Heart left ventricle (tissue), 16 donors: ENCODE results near the gene SEMA6A. TPM values are rescaled to one million over a fixed set of nuclear protein-coding genes. Genes with fewer than 3 reads are reported as not detected.

Experiments used
- ATAC-seq, 4 donors: fragments of 200-7000 bp; cut with Tn5 transposase; one replicate each; pipeline ENCODE4 v1.9.1; 2020 to 2022; ENCODE audit warnings: moderate library complexity in 4 of 4, mild to moderate bottlenecking in 3 of 4, moderate number of reproducible peaks in 1 of 4
- DNase-seq, 5 donors: peaks; one replicate each; pipeline ENCODE4 v3.0.0-alpha.2; 2020
- H3K27ac ChIP-seq, 12 donors: fragments of 200-600 bp; sonication (generic) in 4 of 12; one replicate each; pipeline versions ENCODE4 v1.5.0 to v1.8.0; 2016 to 2022; ENCODE audit warnings: mild to moderate bottlenecking in 2 of 12
- H3K27me3 ChIP-seq, 9 donors: fragments of 200-600 bp; sonication (generic) in 2 of 9; one replicate each; pipeline versions ENCODE4 v1.5.1 to v1.8.0; 2016 to 2022; ENCODE audit warnings: mild to moderate bottlenecking in 3 of 9
- H3K36me3 ChIP-seq, 9 donors: fragments of 200-600 bp; sonication (generic) in 2 of 9; one replicate each; pipeline versions ENCODE4 v1.5.0 to v1.8.0; 2018 to 2022; ENCODE audit warnings: mild to moderate bottlenecking in 2 of 9
- H3K4me1 ChIP-seq, 12 donors: fragments of 200-600 bp; sonication (generic) in 4 of 12; one replicate each; pipeline versions ENCODE4 v1.5.0 to v1.8.0; 2016 to 2022; ENCODE audit warnings: mild to moderate bottlenecking in 3 of 12
- H3K4me3 ChIP-seq, 12 donors: fragments of 200-600 bp; sonication (generic) in 4 of 12; one replicate each; pipeline versions ENCODE4 v1.5.0 to v1.8.0; 2017 to 2022; ENCODE audit warnings: mild to moderate bottlenecking in 9 of 12, moderate library complexity in 4 of 12
- H3K9me3 ChIP-seq, 12 donors: fragments of 200-600 bp; sonication (generic) in 4 of 12; one replicate each; pipeline versions ENCODE4 v1.5.0 to v1.8.0; 2016 to 2022; ENCODE audit warnings: mild to moderate bottlenecking in 1 of 12
- CTCF ChIP-seq, 12 donors: fragments of 200-600 bp; sonication (generic) in 4 of 12; IDR thresholded peaks; one replicate each; pipeline versions ENCODE4 v1.5.0 to v1.8.0; 2018 to 2022; ENCODE audit warnings: antibody characterized with exemption in 12 of 12, mild to moderate bottlenecking in 5 of 12
- POLR2A ChIP-seq, 2 donors: fragments of 450-650 bp; IDR thresholded peaks; one replicate each; pipeline ENCODE4 v1.6.1; 2017; ENCODE audit warnings: antibody characterized with exemption in 2 of 2, mild to moderate bottlenecking in 2 of 2, moderate library complexity in 2 of 2
- WGBS, 4 donors: extraction: QIAGEN DNeasy Blood & Tissue Kit in 2 of 4; methylation state at CpG; one replicate each; pipeline versions ENCODE4 v1.1.5 to v1.1.7; 2013 to 2018; 5-methylcytosine and 5-hydroxymethylcytosine counted together
- intact Hi-C, 10 donors: fragments of 100-400 bp; cut with DNase I; formaldehyde crosslinking; loops; one replicate each; pipeline versions ENCODE4 v1.11.1 to v1.14.2; 2022
- polyA plus RNA-seq, 2 donors: library from polyadenylated mRNA; stranded (reverse); fragments of 200-250 nt; gene quantifications; one replicate each; pipeline ENCODE4 v1.2.3, GENCODE V29; 2013
- total RNA-seq, 9 donors: library from RNA; depleted of rRNA in 2 of 9; stranded (reverse); fragments of >200 nt in 2 of 9; fragmentation: NEBNext Ultra II Directional in 3 of 9; extraction: Animal tissue kit (Norgen Biotek cat#: 25700) in 3 of 9; gene quantifications; one replicate each; pipeline versions ENCODE4 v1.1.0 to v1.2.4, GENCODE V29; 2016 to 2023
- donor health status: ischemic (EF 13 %, LVEDD 7.1; RV severe dilation, severe dysfunction).
- donor health status: healthy with polysubstance abuse.
- donor health status: DM: no; HTN: yes; CAD: no.
- donor health status: DM: no; HTN: no; CAD: no.
- donor health status: ischemic (EF 25% LVEDD 6.9; RV normal size, moderate dysfunction).
- donor health status: ischemic (EF 25% LVEDD 5.7; RV mildly dilated, moderate dysfunction).
- donor health status: healthy.
- donor health status: DM: yes; HTN: yes; CAD: no.
- donor health status: ischemic (EF 35%, LVEDD 5.7; RV mildly dilated, moderate dysfunction).
- donor health status: nonischemic (EF 11% LVEDD 7.7; RV severe dilation, severe dysfunction).
- donor health status: DM: yes; HTN: yes; CAD: no.
- donor health status: PGD.
- donor health status: ischemic (EF 29% LVEDD 5.4; RV normal size, mild dysfunction).
- donor health status: nonischemic (EF 23%, LVEDD 6.1; RV moderate dilation, normal function).

The SEMA6A gene
- total and polyA plus RNA-seq, 11 donors: 2.2 to 12.7 (median 6.3) TPM

- Histone ChIP-seq H3K36me3 (no peaks in the 10 kb centered on the region), H3K27me3 (peaks cover 0 to 69% (median 6%) of the 10 kb centered on the region in 9 donors), H3K9me3 (no peaks in the 10 kb centered on the region), H3K4me3 (peak overlapping the region; percentile 42 to 84 (median 68)), H3K27ac (peak overlapping the region in 8 of 12 donors; percentile 20 to 85 (median 80)), H3K4me1 (peaks cover 0 to 43% (median 24%) of the 10 kb centered on the region in 12 donors)
- ATAC-seq: no peak
- intact Hi-C loops: loop anchor here in 8 of 10 donors (2.0 to 10.0 kb wide), 6 partner anchors 169 to 437 kb away; no protein-coding TSS in a partner anchor
- no peak for TF ChIP-seq POLR2A (IDR thresholded peaks at IDR 0.05)
- TF ChIP-seq CTCF (IDR thresholded peaks at IDR 0.05): no peak
- no peak for DNase-seq
- 38 to 51% (median 42%) methylated on average over 17 of the region's 17 CpGs for WGBS, 4 donors
These were observed 2.9 kb downstream of the SEMA6A start for GRCh38 chr5:116571568-116572349.

- Histone ChIP-seq H3K27ac (no peak overlapping the region), H3K4me1 (peaks cover 0 to 35% (median 18%) of the 10 kb centered on the region in 12 donors), H3K36me3 (no peaks in the 10 kb centered on the region), H3K4me3 (no peak overlapping the region), H3K27me3 (peaks cover 0 to 52% (median 6%) of the 10 kb centered on the region in 9 donors), H3K9me3 (no peaks in the 10 kb centered on the region)
- intact Hi-C loops: loop anchor here in 9 of 10 donors (5.0 to 10.0 kb wide), 6 partner anchors 168 to 435 kb away; no protein-coding TSS in a partner anchor
- WGBS, 4 donors: 54 to 88% (median 72%) methylated on average over 4 of the region's 4 CpGs
- DNase-seq (no peak), ATAC-seq (no peak)
- TF ChIP-seq POLR2A (IDR thresholded peaks at IDR 0.05) (no peak), CTCF (IDR thresholded peaks at IDR 0.05) (no peak)
These were observed 4.6 kb downstream of the SEMA6A start for GRCh38 chr5:116569999-116570398.

GRCh38 chr5:116567106-116567505 lies 7.5 kb downstream of the SEMA6A start:
- Histone ChIP-seq H3K36me3 (no peaks in the 10 kb centered on the region), H3K27me3 (peaks cover 0 to 23% (median 2%) of the 10 kb centered on the region in 9 donors), H3K9me3 (no peaks in the 10 kb centered on the region), H3K27ac (no peak overlapping the region), H3K4me1 (peaks cover 0 to 30% (median 14%) of the 10 kb centered on the region in 12 donors), H3K4me3 (no peak overlapping the region)
- no peak for ATAC-seq
- no peak for TF ChIP-seq CTCF (IDR thresholded peaks at IDR 0.05)
- TF ChIP-seq POLR2A (IDR thresholded peaks at IDR 0.05): no peak
- intact Hi-C loops: loop anchor here in 1 of 10 donors (10.0 kb wide), 1 partner anchor 422 kb away; no protein-coding TSS in a partner anchor
- DNase-seq: no peak
- 64 to 92% (median 87%) methylated on average over 2 of the region's 2 CpGs for WGBS, 4 donors

GRCh38 chr5:116566251-116566650 lies 8.4 kb downstream of the SEMA6A start:
- Histone ChIP-seq H3K4me1 (peaks cover 0 to 24% (median 13%) of the 10 kb centered on the region in 12 donors), H3K4me3 (no peak overlapping the region), H3K36me3 (no peaks in the 10 kb centered on the region), H3K27ac (no peak overlapping the region), H3K27me3 (peaks cover 0 to 16% (median 0%) of the 10 kb centered on the region in 9 donors), H3K9me3 (no peaks in the 10 kb centered on the region)
- ATAC-seq: no peak
- no peak for DNase-seq
- no peak for TF ChIP-seq CTCF (IDR thresholded peaks at IDR 0.05)
- TF ChIP-seq POLR2A (IDR thresholded peaks at IDR 0.05): no peak
- intact Hi-C loops: loop anchor here in 1 of 10 donors (10.0 kb wide), 1 partner anchor 421 kb away; no protein-coding TSS in a partner anchor
- WGBS, 4 donors: 64 to 85% (median 64%) methylated on average over 1 of the region's 1 CpG
